ENCODE measurements around the gene SMOC1.

Gene SMOC1, protein sequence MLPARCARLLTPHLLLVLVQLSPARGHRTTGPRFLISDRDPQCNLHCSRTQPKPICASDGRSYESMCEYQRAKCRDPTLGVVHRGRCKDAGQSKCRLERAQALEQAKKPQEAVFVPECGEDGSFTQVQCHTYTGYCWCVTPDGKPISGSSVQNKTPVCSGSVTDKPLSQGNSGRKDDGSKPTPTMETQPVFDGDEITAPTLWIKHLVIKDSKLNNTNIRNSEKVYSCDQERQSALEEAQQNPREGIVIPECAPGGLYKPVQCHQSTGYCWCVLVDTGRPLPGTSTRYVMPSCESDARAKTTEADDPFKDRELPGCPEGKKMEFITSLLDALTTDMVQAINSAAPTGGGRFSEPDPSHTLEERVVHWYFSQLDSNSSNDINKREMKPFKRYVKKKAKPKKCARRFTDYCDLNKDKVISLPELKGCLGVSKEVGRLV

GRCh38 chr14:69879175-69880043 lies at the start of gene SMOC1:
Gene SMOC1, plus strand, starts transcription at chr14:69879416. Its CDS starts 263 bp downstream, at chr14:69879679.
- FAIRE-seq (peak; percentile 96), DNase-seq (ENCODE audit: low spot score) (peak; percentile 99)

DNA sequence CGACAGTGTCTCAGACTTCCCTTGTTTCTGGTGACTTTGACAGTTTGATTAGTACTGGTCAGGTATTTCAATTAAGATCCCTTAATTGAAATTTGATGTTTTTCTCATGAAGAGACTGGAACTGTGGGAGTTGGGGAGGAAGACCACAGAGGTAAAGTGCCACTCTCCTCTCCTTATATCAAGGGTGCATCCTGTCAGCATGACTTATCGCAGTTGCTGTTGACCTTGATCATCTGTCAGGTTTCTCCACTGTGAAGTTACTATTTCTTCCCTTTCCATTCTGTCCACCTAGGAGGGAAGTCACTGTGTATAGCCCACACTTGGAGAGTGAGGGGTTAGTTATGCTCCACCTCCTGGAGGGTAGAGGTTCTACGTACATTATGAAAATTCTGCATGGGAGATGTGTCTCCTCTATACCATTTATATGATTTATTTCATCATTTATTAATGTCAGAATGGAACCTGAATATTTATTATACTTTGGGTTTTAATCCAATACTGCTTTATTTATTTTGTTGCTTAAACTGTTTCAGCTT lies 40.3 kb upstream of the SMOC1 start:
- DNase-seq (ENCODE audit: low spot score) (no peak), FAIRE-seq (no peak)

GRCh38 chr14:69839661-69840060 lies 39.6 kb upstream of the SMOC1 start:
- peak; percentile 100 for FAIRE-seq
- no peak for DNase-seq (ENCODE audit: low spot score)

DNA sequence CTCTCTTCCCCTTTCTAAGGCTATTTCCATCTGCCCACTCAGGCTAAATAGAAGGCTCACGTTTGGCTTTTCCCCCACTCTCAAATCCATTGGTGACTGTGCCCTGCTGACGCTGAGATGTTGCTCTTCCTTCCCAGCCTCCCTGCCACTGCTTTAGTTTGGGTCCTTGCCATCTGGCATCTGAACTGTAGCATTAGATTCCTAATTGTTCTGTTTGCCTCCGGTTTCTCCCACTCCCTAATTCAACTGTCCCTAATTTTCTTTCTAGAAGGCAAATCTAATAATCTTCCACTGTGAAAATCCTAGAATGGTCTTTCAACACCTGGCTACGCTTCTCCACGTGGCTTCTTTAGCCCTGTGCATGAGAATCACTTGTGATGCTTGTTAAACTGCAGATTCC lies 37.6 kb upstream of the SMOC1 start:
- DNase-seq (ENCODE audit: low spot score) = no peak

DNA sequence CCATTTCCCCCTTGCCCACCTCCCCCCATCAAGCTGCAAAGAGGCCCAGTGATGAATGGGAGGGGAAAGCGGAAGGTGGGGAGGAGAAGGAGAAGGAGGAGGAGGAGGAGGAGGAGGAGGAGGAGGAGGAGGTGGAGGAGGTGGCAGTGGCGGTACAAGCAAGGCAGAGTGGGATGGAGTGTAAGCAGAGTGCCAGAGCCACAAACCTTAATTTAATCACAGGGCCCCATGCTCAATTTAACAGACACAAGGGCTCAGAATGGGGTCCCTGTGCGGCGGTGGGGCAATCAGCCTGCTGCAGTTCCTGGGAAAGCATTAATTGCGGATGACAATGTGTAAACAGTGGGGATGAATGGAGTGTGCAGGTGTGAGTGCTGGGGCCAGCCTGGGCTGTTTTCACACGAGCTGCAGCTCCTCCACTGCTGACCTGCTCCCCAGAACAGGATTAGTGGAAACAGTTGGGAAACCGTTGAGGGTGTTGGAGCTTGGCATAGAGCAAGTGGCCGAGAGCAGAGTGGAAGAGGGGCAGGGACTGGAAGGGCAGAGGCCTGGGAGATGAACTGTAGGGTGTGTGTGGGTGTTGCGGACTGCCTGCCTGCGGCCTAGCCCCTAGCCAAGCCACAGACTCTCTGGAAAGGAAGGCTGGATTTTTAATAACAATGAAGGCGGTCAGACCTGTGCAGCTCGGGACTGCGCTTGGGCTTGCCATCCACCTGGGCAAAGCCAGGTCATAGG lies 36.4 kb upstream of the SMOC1 start:
- DNase-seq (ENCODE audit: low spot score) (no peak), FAIRE-seq (peak; percentile 50)

More for the DNA sequence above, 37.6 kb upstream of the SMOC1 start:
- FAIRE-seq = no peak

DNA sequence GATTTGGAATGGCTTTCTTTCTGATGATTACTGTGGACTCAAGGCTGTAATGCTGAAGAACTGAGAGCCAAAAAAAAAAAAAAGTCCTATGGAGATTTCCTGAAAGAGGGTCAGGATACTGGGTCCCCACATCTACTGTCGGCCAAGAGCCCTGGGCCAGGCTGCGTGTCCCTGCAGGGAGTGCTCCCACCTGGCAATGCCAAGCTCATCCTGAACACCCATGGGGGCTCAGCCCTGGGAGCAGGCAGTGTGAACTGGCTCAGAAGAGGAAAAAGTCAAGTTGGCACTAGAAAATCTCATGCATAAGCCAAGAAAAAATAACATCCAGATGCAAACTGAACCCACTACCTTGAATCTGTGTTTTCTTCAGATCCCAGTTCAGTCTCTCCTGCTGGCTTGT lies 35.0 kb upstream of the SMOC1 start:
- DNase-seq (ENCODE audit: low spot score) = no peak
- FAIRE-seq = no peak

- no peak for DNase-seq (ENCODE audit: low spot score)
- FAIRE-seq = no peak
Measured at GRCh38 chr14:69845050-69845581, 34.1 kb upstream of the SMOC1 start.

DNA sequence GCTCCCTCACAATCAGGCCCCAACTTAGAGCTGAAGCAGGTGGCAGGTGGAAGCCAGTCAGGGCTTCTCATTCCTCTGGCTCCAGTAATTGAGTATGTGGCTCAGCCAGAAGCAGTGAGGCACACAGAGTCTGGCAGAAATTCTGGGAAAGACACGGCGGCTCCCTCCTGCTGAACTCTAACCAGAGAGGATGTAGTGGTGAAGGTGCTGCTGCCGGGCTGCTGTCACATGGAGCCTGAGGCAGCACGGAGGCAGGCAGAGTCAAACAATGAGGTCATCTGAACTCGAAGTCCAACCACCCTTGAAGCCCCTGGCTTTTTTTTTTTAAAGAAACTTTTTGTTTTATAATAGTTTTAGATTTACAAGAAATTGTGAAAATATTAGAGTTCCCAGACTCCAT lies 33.4 kb upstream of the SMOC1 start:
- FAIRE-seq (no peak), DNase-seq (ENCODE audit: low spot score) (peak; percentile 60)

DNA sequence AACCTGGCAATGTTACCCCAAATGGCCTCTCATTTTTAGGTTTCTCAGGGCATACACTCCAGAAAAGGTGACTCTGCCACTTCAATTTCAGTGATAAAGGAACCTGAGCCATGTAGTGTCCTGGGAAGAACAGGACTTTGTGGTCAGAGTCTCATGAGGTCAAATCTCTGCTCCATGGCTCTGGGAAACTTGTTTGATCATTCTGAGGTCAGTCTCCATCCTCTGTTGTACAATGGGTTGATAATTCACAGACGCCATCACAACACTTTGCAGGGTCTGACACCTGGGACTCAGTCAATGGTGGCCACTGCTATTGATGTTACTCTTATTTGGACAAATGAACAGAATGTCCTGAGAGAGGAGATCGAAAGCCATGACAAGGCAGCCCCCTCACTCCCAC lies 31.1 kb upstream of the SMOC1 start:
- peak; percentile 53 for FAIRE-seq
- no peak for DNase-seq (ENCODE audit: low spot score)

DNA sequence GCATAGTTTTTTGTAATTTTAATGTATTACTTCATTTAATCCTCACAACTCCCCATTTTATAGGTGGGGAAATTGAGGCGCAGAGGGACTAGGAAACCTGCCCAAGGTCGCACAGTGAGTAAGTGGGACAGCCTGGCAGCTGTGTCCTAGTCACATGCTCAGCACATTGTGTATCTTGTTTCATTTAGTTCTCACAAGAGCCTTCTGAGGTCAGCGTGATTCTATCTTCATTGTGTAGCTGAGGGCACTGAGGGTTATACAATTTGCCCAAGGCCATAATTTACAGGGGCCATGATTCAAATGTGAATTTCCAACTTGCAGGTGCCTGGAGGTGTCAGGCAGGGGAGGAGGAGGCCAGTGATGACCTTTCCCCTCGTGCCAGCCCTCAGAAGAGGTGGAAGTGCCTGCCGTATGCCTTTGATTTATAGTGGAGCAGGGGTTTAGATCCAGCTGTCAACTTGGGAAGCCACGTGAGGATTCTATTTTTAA lies 30.3 kb upstream of the SMOC1 start:
- no peak for FAIRE-seq
- DNase-seq (ENCODE audit: low spot score) = no peak

DNA sequence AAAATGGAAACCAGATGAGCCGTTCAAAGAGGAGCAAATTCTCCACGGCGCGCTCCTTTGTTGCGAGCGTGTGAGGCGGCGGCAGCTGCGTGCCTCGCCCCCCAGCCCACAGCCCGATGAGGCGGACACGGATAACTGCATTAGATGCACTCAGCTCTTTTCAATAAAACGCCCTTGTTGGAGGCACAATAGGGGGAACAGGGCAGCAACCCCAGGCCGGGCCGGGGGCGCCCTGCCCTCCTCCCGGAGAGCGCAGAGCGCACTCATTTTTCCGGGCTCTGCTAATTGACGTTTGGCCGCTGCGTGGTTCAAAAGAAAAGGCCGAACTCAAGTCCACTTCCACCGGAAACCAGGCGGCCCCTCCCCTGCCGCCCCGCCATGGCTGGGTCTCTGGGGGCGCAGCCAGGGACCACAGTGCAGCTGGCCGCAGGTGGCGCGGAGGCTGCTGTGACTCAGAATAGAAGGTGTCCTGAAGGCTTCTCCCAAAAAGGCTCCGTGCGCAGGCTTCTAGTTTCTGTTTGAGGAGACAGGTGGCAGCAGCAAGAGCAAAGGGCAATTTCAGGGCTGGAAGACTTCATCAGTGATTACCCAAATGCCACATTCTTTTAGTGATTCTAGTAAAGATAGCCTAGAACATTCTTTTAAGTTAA lies 29.0 kb upstream of the SMOC1 start:
- no peak for FAIRE-seq
- no peak for DNase-seq (ENCODE audit: low spot score)

- FAIRE-seq (peak; percentile 27), DNase-seq (ENCODE audit: low spot score) (no peak)
Measured at GRCh38 chr14:69850736-69851112, 28.5 kb upstream of the SMOC1 start.

- DNase-seq (ENCODE audit: low spot score) = no peak
- no peak for FAIRE-seq
Measured at GRCh38 chr14:69852531-69853321, 26.5 kb upstream of the SMOC1 start.

DNA sequence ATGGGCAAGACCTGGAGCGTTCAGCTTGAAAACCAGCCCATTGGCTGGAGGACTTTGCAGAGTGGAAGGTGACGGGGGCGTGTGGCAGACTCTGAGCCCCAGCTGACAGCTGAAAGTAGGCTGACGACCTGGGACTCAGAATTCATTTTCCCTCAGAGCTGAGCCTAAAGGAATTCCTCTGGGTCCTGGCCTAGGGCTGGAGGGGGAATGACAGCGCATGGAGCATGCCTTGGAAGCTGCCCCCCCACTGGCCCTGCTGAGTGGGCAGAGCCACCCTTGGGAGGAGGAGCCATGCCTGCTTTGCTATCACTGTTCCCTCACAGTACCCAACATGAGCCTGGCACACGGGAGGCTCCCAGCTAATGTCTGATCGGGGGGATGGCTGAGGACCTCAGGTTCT lies 25.4 kb upstream of the SMOC1 start:
- no peak for DNase-seq (ENCODE audit: low spot score)
- FAIRE-seq = no peak

DNA sequence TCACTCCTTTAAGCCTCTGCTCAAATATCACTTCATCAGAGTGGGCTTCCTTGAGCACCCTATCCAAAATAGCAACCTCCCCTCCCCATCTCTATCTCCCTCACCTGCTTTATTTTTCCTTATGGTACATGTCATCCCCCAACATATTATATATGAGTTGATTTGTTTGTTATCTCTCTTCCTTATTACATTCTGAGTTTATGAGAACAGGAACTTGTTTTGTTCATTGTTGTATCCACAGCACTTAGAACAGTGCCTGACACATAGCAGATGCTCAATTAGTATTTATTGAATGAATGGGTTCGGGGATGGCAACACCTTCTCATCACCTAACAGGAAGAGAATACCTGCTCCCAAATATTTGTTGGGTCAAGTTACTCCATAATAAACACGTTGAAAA lies 24.6 kb upstream of the SMOC1 start:
- peak; percentile 13 for FAIRE-seq
- no peak for DNase-seq (ENCODE audit: low spot score)

DNA sequence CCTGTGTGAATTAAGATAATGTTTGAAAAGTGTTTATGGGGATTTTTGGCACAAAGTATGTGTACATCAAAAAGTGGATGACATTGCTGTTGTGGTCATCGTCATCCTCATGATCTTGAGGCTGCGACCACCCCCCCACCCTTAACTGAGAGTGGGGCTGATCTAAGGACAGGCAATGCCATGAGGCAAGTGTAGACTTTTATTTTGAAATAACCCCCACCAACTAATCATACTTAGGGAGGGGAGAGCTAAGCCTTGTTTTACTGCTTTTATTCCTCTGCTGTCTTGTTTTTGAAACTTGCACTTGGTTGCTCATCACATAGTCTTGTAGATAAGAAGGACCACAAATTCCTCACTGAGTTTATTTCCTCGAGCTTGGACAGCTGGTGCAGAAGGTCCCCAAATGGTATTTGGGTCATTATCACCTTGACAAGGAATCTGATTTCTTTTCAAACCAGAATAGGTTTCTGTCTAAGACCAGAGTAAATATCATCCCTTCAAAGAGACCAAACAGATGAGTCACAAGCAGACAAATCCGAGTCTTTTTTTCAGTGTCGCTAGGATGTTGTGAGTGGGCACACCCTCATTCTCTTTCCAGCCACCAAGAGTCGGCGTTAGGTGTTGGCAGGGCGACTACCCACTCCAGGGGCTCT lies 23.9 kb upstream of the SMOC1 start:
- FAIRE-seq (no peak), DNase-seq (ENCODE audit: low spot score) (no peak)

- FAIRE-seq = no peak
- no peak for DNase-seq (ENCODE audit: low spot score)
Measured at GRCh38 chr14:69858801-69859200, 20.4 kb upstream of the SMOC1 start.

- no peak for DNase-seq (ENCODE audit: low spot score)
- peak; percentile 58 for FAIRE-seq
Measured at GRCh38 chr14:69859591-69859990, 19.6 kb upstream of the SMOC1 start.

DNA sequence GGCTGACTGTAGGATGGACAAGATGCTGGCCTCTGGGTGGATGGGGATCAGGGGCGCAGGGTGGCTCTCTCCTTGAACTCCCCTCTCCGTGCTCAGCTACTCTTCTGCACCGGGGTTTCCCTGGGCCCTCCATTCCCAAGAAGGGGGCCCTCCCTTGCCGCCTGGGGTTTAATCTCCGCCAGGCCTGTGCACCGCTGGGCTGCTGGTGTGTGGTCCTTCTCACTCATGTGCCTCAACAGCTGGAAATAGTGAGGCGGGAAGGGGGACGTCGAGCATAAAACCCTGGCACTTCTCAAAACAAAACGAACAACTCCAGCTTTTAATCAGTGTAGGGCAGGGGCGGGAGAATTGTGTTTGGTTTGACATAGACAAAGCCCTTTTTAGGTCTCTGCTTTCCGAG lies 19.0 kb upstream of the SMOC1 start:
- FAIRE-seq = no peak
- DNase-seq (ENCODE audit: low spot score) = no peak

Measured in urothelium cell line (cell line).